RWPE2 (cell line): ENCODE data around the gene AKR1C2.
"Not testable (repeated sequence)": the region's sequence is repeated elsewhere in the genome, so short reads cannot be mapped to it uniquely, and the experiment has no call there.

Experiments used
- ATAC-seq: fragments of 200-7000 bp; cut with Tn5 transposase; 3 replicates; pipeline ENCODE4 v1.9.1; 2021; ENCODE audit warnings: low read depth
- DNase-seq: peaks from one replicate; pipeline ENCODE4 v3.0.0-alpha.2; 2020; ENCODE audit warnings: low spot score
- H3K27ac ChIP-seq: fragments of 450-650 bp; 2 replicates; pipeline ENCODE4 v1.5.1; 2017; ENCODE audit warnings: mild to moderate bottlenecking; ENCODE audit not compliant: poor library complexity, severe bottlenecking
- H3K27me3 ChIP-seq: fragments of 250-450 bp; sonication (Bioruptor Pico); 2 replicates; pipeline ENCODE4 v1.5.1; 2021; ENCODE audit warnings: mild to moderate bottlenecking, moderate library complexity; ENCODE audit not compliant: insufficient read depth, poor library complexity, severe bottlenecking
- H3K36me3 ChIP-seq: fragments of 250-450 bp; sonication (Bioruptor Pico); 2 replicates; pipeline ENCODE4 v1.5.1; 2020; ENCODE audit warnings: low read depth, mild to moderate bottlenecking, moderate library complexity
- H3K4me1 ChIP-seq: fragments of 250-450 bp; sonication (Bioruptor Pico); 2 replicates; pipeline ENCODE4 v1.5.1; 2021; ENCODE audit warnings: mild to moderate bottlenecking, moderate library complexity; ENCODE audit not compliant: insufficient read depth, poor library complexity, severe bottlenecking
- H3K4me3 ChIP-seq: fragments of 250-450 bp; sonication (Bioruptor Pico); 2 replicates; pipeline ENCODE4 v1.5.1; 2021; ENCODE audit warnings: mild to moderate bottlenecking, moderate library complexity; ENCODE audit not compliant: severe bottlenecking
- H3K9me3 ChIP-seq: fragments of 250-450 bp; sonication (Bioruptor Pico); 2 replicates; pipeline ENCODE4 v1.5.1; 2021; ENCODE audit warnings: mild to moderate bottlenecking, moderate library complexity; ENCODE audit not compliant: severe bottlenecking
- CTCF ChIP-seq: fragments of 450-650 bp; IDR thresholded peaks from one replicate; pipeline ENCODE4 v1.5.1; 2017; ENCODE audit warnings: mild to moderate bottlenecking, moderate library complexity; ENCODE audit not compliant: poor library complexity, severe bottlenecking

Gene AKR1C2

GRCh38 chr10:4962876-4963814 is 40.5 kb downstream of the AKR1C2 start, which contains the start of gene AKR1C1:
Gene AKR1C1 (plus strand): TSS chr10:4963415. CDS start chr10:4963445, 30 bp downstream.
- not testable (repeated sequence) for H3K36me3 ChIP-seq, H3K9me3 ChIP-seq, H3K4me3 ChIP-seq, H3K4me1 ChIP-seq, H3K27me3 ChIP-seq, DNase-seq
- H3K27ac ChIP-seq: peak within 1 kb of the TSS; percentile 50
- peak; percentile 98 for ATAC-seq

- ATAC-seq: peak; percentile 75
- peak overlapping the region; percentile 50 for H3K27ac ChIP-seq
- H3K36me3 ChIP-seq: not testable (repeated sequence)
These were observed 41.3 kb downstream of the AKR1C2 start for GRCh38 chr10:4962308-4962707.

GRCh38 chr10:4961558-4961957 is 42.1 kb downstream of the AKR1C2 start:
- H3K9me3 ChIP-seq, DNase-seq, H3K27ac ChIP-seq, H3K4me1 ChIP-seq, H3K36me3 ChIP-seq, H3K27me3 ChIP-seq, ATAC-seq, H3K4me3 ChIP-seq: not testable (repeated sequence)

More at GRCh38 chr10:4962308-4962707, 41.3 kb downstream of the AKR1C2 start:
- H3K27me3 ChIP-seq, H3K9me3 ChIP-seq, H3K4me1 ChIP-seq, H3K4me3 ChIP-seq, DNase-seq: not testable (repeated sequence)

GRCh38 chr10:4956955-4957645 is 46.6 kb downstream of the AKR1C2 start:
- not testable (repeated sequence) for H3K4me3 ChIP-seq, H3K36me3 ChIP-seq, DNase-seq, H3K4me1 ChIP-seq, H3K27ac ChIP-seq, H3K9me3 ChIP-seq, H3K27me3 ChIP-seq
- ATAC-seq: peak; percentile 58; the same call in 2 of the 3 replicates

GRCh38 chr10:4956088-4956487 is 47.6 kb downstream of the AKR1C2 start:
- H3K4me1 ChIP-seq, H3K27ac ChIP-seq, ATAC-seq, H3K9me3 ChIP-seq, DNase-seq, H3K27me3 ChIP-seq, H3K4me3 ChIP-seq, H3K36me3 ChIP-seq: not testable (repeated sequence)

GRCh38 chr10:4953405-4953804 is 50.3 kb downstream of the AKR1C2 start:
- DNase-seq (no peak), ATAC-seq (no peak)
- Histone ChIP-seq H3K27ac (no peak overlapping the region), H3K9me3 (no peaks in the 10 kb centered on the region), H3K27me3 (no peaks in the 10 kb centered on the region), H3K36me3 (no peaks in the 10 kb centered on the region), H3K4me3 (no peak overlapping the region), H3K4me1 (no peaks in the 10 kb centered on the region)
- TF ChIP-seq CTCF: no peak

GRCh38 chr10:4951512-4952162 is 52.0 kb downstream of the AKR1C2 start:
- not testable (repeated sequence) for H3K4me3 ChIP-seq, H3K36me3 ChIP-seq, H3K27me3 ChIP-seq, DNase-seq, H3K9me3 ChIP-seq, ATAC-seq, H3K27ac ChIP-seq
- peaks cover 12% of the 10 kb centered on the region for H3K4me1 ChIP-seq
